ENCODE measurements around the gene ZBTB7C.

The ZBTB7C gene

DNA sequence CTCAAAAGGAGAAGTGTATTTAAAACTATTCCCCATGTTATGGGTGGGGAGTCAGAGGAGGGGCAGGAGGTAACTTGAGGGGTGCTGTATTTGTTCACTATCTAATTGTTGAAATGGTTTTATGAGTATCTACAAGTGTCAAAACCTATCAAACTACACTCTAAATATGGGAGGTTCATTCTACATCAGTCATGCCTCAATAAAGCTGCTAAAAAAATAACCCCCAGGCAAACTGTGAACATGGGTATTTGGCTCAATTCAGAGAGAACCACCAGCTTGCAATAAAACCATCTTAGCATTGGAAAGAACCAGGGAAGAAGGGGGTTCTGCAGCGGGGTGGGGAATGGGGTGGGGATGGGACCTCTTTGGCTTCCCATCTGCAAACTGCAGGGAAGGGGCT, 302.7 kb downstream of the ZBTB7C start:
- DNase-seq, result no peak

DNA sequence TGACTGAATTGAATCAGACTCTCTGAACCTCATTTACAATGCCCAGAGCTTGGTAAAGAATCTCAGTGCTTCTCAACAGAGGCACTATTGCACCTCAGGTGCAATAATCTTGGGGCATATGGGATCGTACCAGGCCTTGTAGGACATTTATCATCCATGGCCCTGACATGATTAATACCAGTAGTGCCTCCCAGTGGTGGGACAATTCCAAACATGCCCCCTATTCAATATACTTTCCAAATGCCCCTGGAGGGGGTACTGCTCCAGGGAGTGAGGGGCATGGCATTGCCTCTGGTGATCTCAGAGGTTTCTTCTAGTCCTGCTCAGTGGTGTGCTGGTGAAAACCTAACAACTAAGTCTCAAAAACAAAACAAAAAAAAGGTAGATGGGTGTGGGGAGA, 303.9 kb downstream of the ZBTB7C start:
- no peak for DNase-seq

DNA sequence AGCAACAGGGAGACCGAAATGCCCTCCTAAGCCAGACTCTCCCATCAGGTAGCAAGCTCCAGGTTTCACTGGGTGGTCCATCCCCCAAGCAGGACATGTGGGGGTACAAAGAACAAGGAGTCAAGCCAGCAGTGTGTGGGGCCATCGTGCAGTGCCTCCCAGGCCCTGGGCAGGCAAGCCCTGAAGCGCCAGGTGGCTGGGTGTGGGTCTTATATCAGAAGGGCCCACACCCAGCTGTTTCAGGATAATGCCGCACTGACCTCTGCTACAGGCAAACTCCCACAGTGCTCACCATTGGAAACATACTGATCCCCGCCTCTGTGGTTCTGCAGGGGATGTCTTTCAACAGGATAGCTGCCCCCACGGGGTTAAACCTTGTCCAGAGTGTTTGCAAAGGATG, 304.5 kb downstream of the ZBTB7C start:
- DNase-seq, result no peak

DNA sequence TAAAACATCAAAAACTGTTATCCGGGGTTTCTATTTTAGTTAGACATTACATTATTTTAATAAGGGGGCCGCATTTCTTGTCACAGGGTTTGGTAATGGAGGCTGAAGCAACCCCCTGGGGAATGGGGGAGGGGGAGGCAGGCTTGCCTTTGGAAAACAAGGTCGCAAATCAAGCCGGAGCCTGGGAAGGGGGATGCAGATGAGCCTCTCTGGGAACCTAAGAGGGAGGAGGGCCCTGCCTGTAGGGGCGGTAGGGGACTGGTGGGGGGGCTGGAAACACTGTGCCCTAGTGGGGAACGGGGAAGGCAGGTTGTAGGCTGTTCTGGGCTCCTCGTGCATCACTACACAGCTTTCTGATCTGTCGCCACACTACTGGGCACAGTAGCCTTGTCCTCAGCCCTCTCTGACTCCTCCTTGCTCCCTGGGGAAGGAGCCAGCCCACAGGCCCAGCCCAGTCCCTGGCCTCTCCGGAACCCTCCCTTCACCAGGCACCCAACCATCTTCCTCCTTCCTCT, 308.5 kb downstream of the ZBTB7C start:
- DNase-seq, result no peak

DNA sequence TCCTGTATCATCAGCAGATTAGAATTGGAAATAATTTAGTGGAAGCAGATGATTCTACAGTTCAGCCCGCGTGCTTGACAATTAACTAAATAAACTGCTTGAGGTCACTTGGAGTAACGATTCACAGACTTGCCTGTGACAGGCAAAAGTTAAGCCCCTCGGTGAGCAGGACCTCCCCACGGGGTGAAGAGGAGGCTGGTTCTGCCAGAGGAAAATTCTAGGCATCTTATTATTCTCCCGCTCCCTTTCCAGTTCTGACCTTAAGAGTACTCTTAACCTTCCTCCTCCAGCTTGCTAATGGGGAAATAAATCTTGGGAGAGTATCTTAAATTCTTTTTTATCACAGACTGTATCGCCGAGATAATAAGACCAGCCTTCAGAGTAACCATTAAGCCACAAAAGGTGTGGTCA, 309.0 kb downstream of the ZBTB7C start:
- DNase-seq, result no peak

DNA sequence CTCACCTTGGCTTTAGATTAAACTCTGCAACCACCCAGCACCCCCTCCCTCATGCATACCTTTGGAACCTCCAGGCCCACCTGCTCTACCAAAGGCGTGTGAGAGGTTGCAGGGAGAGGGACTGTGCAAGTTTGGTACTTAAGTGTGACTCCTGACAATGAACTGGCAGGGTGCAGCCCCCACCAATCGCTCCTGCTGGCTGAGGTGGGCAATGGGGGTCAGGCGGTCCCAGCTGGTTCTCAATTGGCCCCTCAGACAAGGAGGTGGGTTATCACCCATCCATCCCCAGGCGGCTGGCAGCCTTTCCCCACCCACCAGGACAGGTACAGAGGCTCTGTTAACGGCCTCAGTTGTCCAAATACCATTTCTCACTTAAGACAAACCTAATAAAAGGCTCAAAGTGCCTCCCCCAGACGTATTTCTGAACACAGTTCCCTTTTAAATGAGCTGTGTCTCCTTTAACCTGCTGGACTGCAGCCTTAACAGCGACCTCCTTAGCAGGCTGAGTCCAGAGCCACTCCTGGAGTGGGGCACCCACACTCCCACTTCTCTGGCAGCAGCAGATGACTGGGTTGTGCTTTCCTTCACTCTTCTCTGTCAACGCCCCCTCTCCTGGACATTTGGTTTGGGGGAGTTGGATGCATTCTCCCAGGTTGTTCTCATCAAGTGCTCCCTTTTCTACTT, 309.6 kb downstream of the ZBTB7C start:
- no peak for DNase-seq

DNA sequence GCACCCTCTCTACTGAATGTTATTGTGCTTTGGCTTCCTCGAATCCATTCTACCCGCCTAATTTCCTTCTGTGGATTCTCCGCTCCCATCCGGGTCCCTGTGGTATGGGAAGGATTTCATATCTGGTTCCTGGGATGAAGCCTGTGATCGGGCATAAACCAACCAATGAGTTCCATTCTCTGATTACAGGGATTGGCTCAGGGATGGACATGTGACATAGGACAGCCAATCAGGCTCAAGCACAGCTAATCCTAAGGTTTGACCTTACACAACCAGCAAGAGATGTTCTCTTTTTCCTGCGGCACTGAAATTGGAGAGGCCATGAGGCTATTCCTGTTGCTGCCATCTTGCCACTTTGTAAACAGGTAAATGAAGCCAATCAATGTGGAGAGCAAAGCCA, 310.6 kb downstream of the ZBTB7C start:
- DNase-seq, result no peak

DNA sequence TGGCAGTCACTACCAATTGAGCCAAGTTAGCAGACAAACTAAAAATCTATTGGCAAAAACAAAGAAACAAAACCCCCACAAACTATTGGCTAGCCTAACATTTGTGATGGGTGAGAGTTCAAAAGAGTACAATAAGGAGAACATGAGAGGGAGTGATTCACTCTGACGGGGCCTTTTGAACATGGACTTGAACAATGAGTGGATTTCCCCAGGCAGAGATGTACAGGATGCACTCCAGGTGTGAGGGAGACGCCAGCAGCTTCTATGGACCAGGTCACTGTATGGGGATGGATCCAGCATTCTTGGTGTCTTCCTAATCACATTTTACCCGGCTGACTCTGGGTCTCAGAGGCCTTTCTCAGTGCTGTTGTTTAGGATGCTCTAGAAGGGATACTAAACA, 311.2 kb downstream of the ZBTB7C start:
- no peak for DNase-seq

DNA sequence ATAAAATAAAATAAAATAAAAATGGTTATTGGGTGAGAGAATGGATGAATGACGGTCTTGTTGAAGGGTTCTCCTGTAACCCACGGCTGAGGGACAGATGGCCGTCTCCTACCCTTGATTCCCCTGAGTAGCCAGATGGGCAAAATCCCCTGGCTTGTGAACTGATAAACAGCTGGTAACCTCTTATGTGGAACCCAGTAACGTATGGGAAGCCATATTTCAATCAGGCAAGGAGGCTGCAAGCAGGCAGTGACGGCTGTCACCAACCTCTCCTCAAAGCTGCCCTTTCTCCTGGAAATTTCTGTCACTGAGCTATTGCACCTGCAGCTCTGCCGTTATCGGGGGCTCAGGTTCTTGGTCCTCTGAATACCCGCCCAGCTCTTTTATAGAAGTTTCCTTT, 313.5 kb downstream of the ZBTB7C start:
- no peak for DNase-seq

DNA sequence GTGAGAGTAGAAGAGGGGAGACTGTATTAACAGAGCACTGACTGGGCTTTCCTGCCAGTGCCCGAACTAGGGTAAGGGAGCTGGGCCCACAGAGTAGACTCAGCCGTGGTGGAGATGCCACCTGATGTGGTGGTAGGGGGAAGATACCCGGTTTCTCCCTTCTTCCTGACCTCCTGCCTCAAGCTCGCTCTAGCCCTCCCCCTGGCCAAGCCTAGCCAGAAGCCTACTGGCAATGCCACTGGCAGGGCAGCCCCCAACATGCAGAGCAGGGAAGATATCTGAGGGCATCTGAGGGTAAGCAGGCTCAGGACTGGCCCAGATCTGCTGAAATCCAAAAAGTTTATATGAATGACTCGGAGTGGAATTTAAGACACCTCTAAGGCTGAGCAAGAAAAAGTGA, 316.1 kb downstream of the ZBTB7C start:
- no peak for DNase-seq

DNA sequence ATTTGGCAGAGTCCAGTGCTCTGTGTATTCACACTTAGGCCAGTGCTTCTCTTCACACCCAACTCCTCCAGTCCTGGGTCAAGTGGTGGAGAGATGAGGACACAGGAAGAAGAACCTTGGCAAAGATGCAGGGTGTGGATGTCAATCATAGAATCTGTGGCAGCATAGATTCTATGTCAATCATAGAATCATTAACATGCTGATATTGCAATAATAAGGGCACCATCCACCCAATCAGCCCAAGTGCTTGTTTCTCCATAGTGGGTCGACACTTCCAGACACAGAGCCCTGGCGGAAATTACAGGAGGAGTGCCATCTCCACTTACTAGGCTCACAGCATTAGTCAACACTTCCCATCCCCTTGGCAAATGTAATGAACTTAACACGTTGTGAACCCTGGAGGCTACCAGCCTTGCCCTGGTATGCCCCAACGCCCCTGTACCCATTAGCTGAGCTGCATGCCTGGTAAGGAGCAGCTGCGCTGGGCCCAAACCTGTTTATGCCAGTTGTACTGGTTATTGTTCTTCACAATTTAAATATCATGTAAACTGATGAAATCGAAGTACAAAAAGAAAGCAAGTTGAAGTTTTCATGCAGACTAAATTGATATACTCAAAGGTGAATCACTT, 317.2 kb downstream of the ZBTB7C start:
- no peak for DNase-seq

DNA sequence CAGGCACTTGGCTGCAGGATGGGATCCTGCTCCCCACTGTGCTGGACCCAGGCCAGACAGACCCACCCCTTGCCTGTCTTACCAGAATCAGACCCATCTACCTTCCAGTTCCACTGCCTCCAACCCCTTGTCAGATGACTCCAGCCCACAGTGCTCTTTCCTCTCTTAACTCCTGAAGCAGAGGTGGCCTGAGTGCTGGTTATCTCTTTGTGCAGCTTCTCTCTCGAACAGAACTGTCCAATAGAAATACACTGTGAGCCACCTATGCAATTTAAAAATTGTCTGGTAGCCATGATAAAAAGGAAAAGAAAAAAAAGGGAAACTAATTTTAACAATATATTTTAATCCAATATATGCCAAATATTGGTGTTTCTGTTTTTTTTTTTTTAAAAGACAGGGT, 318.5 kb downstream of the ZBTB7C start:
- DNase-seq, result no peak

DNA sequence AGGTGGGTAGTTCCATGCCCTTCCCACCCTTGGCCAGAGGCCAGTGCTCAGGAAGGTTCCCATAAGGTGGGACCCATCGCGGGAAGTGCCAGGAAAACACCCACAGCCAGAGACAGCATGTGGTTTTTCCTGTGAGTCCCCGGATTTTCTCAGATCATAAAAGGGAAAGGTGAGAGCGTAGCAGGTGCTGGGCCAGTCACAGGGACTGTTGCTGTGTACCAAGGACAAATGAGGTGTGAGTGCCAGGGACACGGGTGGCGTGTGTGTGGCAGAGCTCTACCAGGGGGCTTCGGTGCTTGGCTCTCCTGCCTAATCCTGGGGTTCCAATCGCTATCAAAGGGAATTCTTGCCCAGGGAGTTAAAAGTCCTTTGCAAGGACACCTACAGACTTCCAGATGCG, 319.2 kb downstream of the ZBTB7C start:
- no peak for DNase-seq

DNA sequence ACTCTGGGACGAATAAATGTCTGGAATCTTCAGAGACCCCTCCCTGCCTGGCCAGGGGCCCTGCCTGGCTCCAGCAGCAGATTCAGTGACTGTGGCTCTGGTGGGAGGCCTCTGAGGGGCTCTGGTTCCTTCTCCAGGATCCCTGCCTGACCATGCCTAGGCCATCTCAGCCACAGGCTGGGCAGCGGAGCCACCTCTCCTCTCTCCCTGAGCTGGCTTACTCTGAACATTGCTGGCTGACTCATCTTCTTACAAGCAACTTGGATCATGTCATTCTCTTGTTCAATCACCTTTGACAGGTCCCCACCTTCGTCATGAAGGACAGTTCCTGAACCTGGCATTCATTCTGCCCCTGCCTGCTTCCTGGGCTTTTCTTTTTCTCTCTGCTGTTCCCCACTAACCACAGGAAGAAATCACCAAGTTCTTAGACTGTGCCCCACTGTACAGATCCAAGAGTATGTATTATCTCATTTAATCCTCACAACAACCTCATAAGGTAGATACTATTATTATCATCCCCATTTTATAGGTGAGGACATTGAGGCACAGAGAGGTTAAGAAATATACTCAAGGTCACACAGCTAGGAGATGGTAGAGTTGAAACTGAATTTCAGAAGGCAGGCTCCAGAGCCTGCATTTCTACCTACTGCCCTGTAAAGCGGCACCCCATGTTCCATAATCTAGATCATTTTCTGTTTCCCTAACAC, 323.2 kb downstream of the ZBTB7C start:
- no peak for DNase-seq

DNA sequence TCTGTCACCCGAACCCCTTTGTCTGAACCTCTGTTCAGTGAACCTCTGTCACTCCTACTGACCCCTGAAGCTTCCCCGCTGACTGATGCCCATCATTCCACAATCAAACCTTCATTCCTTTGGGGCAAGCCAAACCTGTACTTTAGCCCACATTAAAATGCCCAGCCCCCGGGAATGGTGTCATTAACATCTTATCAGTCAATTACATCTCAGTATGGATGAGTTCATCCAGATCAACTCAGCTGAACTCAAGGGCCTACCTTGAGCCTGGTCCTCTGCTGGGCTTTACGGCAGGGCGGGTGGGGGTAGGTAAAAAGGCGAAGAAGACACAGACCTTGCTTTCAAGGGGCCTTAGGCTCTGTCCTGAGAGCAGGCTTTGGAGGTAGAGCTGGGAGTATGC, 324.3 kb downstream of the ZBTB7C start:
- no peak for DNase-seq

DNA sequence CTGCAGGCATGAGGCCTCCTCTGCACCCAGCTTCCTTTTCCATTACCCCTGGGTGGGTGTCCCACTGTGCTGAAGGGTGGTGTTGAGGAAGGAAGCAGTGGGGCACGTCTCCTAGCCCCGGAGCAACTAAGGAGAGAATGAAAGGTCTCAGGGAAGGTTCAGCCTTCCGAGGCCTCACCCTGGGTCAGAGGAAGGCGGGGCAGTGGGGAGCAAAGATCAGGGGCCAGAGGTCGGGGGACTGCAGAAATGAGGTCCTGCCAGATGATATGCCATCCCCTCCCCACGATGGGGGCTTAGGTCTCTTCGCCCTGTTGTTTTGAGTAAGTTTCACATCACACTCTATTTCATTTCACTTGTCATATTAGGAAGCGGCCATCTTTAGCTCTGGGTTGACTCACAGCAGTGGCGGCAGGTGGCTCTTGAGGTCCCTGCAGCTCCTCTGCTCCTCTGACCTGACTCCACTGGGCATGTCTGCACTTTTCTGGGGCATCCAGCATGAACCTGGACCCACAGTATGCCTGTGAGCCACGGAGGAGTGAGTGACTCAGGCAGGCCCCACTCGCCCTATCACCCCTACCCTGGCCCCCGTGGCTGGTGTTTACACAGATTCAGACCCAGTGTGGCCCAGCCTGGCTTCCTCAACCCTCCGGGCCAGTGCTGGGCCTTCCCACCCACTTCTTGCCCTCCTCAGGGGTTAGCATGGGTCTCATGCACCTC, 325.0 kb downstream of the ZBTB7C start:
- DNase-seq, result no peak

DNA sequence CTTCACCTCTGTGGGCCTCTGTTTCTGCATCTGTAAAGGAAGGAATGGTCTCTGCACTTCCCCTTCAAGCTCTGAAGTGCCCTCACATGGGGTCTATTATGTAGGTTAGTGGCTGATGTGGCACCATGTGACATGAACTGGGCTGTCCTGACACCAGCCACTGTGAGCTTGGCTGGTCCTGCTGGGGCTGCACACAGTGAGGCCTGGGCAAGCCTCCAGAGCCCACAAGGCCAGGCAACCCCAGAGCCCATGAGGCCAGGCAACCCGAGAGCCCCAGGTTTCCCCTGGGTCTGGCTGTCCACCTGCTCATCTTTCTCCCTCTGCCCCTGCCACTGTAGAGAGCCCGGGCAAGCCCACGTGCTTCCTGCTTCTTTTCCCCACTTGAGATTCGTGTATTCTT, 328.6 kb downstream of the ZBTB7C start:
- DNase-seq, result no peak

DNA sequence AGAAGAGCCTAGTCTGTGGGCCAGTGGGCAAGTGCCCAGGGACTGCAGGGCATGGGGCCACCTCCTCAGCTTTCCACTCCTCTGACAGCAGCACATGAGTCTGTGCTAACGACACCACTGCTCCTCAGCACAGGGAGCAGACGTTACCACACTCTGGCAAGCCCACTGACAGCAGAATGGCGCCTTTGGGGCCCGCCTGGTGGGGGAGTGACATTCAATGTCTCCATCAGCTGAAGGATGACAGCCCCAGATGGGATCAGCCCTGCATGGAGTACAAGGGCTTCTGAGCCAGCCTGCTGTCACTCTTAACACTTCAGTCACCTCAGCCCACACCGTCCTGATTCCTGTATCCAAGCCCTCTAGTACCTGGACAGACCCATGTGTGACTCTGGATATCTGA, 329.3 kb downstream of the ZBTB7C start:
- DNase-seq, result no peak

DNA sequence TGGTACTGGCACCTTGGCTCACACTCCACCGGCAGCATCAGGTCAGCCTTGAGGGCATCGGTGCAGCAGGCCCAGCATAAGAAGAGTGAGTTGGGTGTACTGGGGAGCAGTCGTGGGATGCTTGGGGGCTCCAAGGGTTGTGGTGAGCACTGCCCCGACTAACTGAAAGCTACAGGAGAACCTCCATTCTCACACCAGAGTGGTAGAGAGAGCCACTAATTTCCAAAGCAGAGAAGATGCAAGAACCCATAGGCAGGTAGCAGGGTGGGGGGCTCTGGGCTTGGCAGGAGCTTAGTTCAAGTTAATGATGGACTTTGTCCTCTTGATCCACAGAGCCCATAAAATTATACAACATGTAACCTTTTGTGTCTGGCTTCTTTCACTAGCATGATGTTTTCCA, 330.7 kb downstream of the ZBTB7C start:
- no peak for DNase-seq

DNA sequence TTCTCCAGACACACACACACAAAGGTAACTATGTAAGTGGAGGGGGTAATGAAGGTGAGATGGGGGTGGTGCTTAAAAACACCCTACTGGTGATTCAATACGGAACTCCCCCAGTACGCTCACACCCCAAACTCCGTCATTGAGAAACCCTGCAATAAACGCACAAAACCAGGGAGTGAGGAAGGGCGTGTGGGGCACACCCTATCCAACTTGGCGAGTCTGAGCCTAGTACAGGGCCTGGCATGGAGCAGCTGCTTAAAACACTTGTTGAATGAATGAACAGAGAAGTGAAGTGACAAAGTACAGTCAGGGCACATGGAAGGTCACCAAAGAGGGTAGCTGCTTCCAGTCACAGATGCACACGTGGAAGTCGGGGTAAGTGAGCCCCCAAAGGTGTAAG, 331.9 kb downstream of the ZBTB7C start:
- DNase-seq, result no peak

DNA sequence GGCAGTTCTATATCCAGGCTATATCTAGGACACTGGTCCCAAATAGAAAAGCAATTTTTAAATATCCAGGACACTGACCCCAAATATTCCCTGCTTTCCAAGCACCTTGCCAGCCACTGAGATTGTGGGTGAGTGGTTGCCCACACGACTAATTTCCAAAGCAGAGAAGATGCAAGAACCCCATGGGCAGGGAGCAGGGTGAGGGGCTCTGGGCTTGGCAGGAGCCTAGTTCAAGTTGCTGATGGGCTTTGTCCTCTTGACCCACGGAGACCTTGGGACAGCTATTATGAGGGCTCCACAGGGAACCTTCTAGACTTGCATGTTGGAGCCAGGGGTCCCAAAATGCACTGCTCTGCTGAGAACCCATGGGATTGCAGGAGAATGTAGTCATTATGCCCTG, 332.7 kb downstream of the ZBTB7C start:
- no peak for DNase-seq

DNA sequence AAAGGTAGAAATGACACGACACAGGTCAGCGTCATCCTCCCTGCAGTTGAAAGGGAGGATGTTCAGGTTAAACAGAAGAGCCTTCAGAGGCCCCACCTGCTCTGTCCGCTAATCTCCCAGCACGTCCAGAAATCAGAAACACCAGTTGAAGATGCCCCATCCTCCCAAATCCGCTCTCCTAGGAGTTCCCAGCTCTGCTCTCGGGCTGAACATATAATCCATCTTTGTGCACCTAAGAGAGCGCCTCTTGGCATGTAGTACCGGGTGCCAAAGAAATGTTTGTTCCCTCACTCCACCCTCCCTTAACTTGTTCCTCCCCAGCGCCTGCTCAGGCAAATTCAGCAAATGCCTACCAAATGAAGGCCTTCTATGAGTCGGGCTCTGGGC, 333.5 kb downstream of the ZBTB7C start:
- DNase-seq, result no peak

DNA sequence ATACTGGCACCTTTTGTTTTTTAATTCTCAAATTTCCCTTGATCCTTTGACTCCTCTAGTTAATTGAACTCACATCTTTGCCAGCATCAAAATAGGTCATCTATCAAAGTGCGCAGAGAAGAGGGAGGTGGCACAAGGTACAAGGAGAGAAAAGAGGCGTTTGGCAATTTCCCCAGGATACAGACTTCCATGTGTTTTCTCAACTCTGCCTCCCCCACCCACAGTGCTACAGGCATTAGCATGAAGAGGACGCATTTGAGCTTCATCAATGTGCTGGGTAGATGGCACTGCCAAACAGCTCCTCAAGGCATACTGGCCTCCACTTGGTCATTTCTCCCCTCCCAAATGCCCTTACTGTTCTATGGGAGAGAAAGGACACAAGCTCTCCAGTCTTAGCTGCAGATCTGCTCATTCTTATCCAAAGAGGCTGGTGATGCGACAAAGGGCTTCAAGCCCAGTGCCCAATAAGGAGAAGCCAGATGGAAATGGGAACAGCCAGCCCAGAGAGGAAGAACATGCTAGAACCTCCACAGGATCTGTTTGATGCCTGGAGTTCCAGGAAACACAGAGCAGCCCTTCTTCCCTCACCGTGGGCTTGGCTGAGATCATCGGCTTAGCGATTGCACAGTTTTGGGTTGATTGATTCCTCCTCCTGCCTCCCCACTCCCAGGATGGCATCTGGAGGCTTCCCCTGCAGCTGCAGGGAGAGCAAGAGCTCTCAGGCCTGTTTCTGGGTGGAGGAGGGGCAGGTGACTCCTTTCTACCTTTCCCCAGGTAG, 334.1 kb downstream of the ZBTB7C start:
- DNase-seq, result no peak
